BJ (cell line): ENCODE results near the gene CLSTN2. TPM values are rescaled to one million over a fixed set of nuclear protein-coding genes. Genes with fewer than 3 reads are reported as not detected.

Experiments used
- CTCF ChIA-PET: fragments of 350-600 bp; formaldehyde crosslinking; extraction: SDS; loops from one replicate; lab custom pipeline; 2021; ENCODE audit warnings: antibody characterized with exemption, inconsistent platforms; lab: Yijun Ruan, JAX
- POLR2A ChIA-PET: fragments of 300-600 bp; sonication (Branson Sonifier 250); formaldehyde crosslinking; extraction: SDS; loops from one replicate; lab custom pipeline; 2021; ENCODE audit warnings: antibody characterized with exemption; lab: Charles Lee
- DNase-seq: peaks from one replicate; pipeline ENCODE4 v3.0.0-alpha.2; 2011; ENCODE audit warnings: low read depth
- H3K27me3 ChIP-seq: 2 replicates; pipeline ENCODE4 v1.6.0; 2011; ENCODE audit warnings: low read length; ENCODE audit not compliant: control insufficient read depth, insufficient read depth
- H3K36me3 ChIP-seq: 2 replicates; pipeline ENCODE4 v1.5.1; 2011; ENCODE audit warnings: low read length; ENCODE audit not compliant: control insufficient read depth, insufficient read depth
- H3K4me3 ChIP-seq: 2 replicates; pipeline ENCODE4 v1.5.1; 2011; ENCODE audit warnings: low read depth, mild to moderate bottlenecking, control low read depth, low read length
- polyA plus RNA-seq: library from polyadenylated mRNA; depleted of rRNA; stranded (reverse); fragments of >200 nt; gene quantifications from 2 replicates; pipeline ENCODE4 v1.2.3, GENCODE V29; 2011
- TF ChIP-seq, protein P1 (sequence below): IDR thresholded peaks from 2 replicates; pipeline ENCODE4 v1.5.1; 2011; ENCODE audit warnings: low read depth, mild to moderate bottlenecking, control low read depth, inconsistent platforms, low read length, moderate library complexity; ENCODE audit not compliant: insufficient read depth

The CLSTN2 gene
- polyA plus RNA-seq, 1 experiment, result 1.8 TPM

DNA sequence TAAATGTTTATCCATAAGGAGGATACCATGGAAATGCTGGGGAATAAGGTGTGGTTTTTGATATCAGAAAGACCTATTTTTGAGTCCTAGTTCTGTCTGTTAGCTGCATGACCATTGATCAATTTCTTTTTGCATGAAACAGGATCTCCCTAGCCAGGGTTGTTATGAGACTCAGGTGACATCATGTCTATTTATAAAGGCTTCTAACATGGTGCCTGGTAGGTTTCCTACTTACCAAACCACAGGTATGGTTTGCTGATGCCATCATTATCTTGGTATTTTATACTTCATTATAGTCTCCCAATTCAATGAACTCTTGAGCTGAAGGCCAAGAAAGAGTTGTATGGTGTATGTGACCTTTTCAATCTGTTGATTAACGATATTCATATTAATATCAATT is 144.0 kb downstream of the CLSTN2 start:
- H3K36me3 ChIP-seq, result no peaks in the 10 kb centered on the region
- H3K27me3 ChIP-seq, result no peaks in the 10 kb centered on the region
- ChIA-PET CTCF (no interaction called here), POLR2A (no interaction called here)
- TF ChIP-seq, protein P1, sequence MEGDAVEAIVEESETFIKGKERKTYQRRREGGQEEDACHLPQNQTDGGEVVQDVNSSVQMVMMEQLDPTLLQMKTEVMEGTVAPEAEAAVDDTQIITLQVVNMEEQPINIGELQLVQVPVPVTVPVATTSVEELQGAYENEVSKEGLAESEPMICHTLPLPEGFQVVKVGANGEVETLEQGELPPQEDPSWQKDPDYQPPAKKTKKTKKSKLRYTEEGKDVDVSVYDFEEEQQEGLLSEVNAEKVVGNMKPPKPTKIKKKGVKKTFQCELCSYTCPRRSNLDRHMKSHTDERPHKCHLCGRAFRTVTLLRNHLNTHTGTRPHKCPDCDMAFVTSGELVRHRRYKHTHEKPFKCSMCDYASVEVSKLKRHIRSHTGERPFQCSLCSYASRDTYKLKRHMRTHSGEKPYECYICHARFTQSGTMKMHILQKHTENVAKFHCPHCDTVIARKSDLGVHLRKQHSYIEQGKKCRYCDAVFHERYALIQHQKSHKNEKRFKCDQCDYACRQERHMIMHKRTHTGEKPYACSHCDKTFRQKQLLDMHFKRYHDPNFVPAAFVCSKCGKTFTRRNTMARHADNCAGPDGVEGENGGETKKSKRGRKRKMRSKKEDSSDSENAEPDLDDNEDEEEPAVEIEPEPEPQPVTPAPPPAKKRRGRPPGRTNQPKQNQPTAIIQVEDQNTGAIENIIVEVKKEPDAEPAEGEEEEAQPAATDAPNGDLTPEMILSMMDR, result no peak
- no peak overlapping the region for H3K4me3 ChIP-seq
- no peak for DNase-seq

DNA sequence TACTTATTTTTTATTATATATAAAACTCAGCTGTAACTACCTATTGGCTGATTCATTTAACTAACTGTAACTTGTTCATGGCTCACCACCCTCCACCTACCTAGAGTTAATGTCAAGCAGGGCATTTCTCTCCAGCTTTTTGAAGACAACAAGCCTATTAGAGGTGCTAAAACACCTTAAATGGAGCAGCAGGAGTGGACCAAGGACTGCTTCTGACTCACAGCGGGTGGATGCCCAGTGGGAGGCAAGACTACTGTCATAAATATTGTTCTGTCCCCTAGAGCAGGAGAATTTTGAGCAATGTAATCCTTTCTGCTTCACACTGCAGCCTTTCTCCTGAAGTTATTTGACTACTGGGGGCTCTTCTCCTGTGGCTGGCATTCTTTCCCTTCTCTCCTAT is 146.9 kb downstream of the CLSTN2 start:
- H3K27me3 ChIP-seq, result no peaks in the 10 kb centered on the region
- POLR2A ChIA-PET, result no interaction called here
- no peak overlapping the region for H3K4me3 ChIP-seq
- CTCF ChIA-PET, result no interaction called here
- no peaks in the 10 kb centered on the region for H3K36me3 ChIP-seq
- TF ChIP-seq, protein P1, result no peak
- DNase-seq, result no peak

DNA sequence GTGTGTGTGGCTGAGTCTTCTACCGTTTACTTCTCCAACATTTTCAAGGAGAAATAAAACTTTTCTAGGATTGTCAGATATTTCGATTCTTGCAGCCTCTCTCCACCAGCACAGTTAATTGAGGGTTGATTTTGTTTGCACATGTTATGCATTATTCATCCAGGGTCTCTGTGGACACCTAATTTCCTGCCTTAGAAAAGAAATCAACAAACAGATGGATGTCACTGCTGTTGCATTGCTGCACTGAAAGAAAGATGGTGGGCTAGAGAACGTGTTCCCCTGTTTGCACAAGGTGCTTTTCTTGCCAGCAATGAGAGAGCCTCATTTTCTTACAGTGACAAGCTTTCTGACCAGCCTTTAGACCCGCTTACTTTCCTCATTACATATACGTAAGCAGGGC is 150.0 kb downstream of the CLSTN2 start:
- ChIA-PET POLR2A (no interaction called here), CTCF (no interaction called here)
- TF ChIP-seq, protein P1, result no peak
- H3K4me3 ChIP-seq, result no peak overlapping the region
- no peak for DNase-seq
- H3K36me3 ChIP-seq, result no peaks in the 10 kb centered on the region
- no peaks in the 10 kb centered on the region for H3K27me3 ChIP-seq

DNA sequence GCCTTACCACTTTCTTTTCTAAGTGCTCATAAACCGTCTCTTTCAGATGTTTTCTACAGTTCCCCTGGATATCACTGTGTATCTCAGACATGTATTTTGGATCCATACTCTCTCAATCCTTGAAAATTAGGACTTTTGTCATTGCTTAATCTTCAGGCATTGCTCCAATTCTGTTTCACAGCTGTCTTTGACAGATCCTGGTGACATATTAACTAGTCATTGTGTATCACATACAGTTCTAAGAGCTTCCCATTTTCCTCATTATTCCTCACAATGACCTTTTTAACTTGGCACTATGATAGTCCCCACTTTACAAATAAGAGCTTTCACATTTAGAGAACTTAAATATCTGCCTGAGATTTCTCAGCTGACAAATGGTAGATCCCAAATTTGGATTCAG is 151.7 kb downstream of the CLSTN2 start:
- CTCF ChIA-PET, result interaction anchor here (0.7 kb wide), 1 partner anchor 14 kb away, joined by 3 read pairs; no protein-coding TSS in a partner anchor
- no peak for DNase-seq
- no peak overlapping the region for H3K4me3 ChIP-seq
- no peaks in the 10 kb centered on the region for H3K27me3 ChIP-seq
- TF ChIP-seq, protein P1, result no peak
- no peaks in the 10 kb centered on the region for H3K36me3 ChIP-seq
- POLR2A ChIA-PET, result no interaction called here

DNA sequence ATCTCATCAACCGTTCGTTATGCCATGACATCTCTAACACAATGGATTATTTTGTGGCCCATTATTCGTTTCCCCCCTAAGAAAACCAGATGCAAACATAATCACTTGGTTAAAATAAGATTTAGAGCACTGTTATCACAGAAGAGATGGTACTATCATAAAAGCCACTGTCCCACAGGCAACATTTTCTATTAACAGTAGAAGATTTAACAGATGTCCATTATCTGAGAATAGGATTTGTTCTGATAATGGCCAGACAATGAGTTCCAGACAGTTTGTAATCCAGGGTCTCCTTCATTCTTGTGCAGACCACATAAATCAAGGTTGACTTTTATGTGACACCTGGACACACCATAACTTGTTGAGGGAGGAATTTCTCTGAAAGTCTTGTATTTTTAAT is 153.1 kb downstream of the CLSTN2 start:
- ChIA-PET POLR2A (no interaction called here), CTCF (no interaction called here)
- H3K4me3 ChIP-seq, result no peak overlapping the region
- TF ChIP-seq, protein P1, result no peak
- DNase-seq, result no peak
- no peaks in the 10 kb centered on the region for H3K27me3 ChIP-seq
- no peaks in the 10 kb centered on the region for H3K36me3 ChIP-seq
